Prostate gland (tissue), 2 donors: ENCODE data around the gene HECTD1.

Experiments used
- POLR2A ChIP-seq: fragments of 450-650 bp; IDR thresholded peaks from one replicate; pipeline ENCODE4 v1.6.1; 2016; ENCODE audit warnings: antibody characterized with exemption, mild to moderate bottlenecking
- POLR2AphosphoS5 ChIP-seq: sonication (generic); formaldehyde crosslinking; IDR thresholded peaks from one replicate; pipeline ENCODE4 v1.6.1; 2017; ENCODE audit warnings: antibody characterized with exemption
- TF ChIP-seq, protein P1 (sequence below), 4 experiments: fragments of 200-600 bp in 2 of 4; fragments of 450-650 bp in 2 of 4; sonication (generic) in 2 of 4; IDR thresholded peaks; 1 replicate in 3 of 4; 2 replicates in 1 of 4; pipeline ENCODE4 v1.5.1; 2016 to 2019; ENCODE audit warnings: antibody characterized with exemption in 4 of 4, mild to moderate bottlenecking in 2 of 4, moderate library complexity in 2 of 4

DNA sequence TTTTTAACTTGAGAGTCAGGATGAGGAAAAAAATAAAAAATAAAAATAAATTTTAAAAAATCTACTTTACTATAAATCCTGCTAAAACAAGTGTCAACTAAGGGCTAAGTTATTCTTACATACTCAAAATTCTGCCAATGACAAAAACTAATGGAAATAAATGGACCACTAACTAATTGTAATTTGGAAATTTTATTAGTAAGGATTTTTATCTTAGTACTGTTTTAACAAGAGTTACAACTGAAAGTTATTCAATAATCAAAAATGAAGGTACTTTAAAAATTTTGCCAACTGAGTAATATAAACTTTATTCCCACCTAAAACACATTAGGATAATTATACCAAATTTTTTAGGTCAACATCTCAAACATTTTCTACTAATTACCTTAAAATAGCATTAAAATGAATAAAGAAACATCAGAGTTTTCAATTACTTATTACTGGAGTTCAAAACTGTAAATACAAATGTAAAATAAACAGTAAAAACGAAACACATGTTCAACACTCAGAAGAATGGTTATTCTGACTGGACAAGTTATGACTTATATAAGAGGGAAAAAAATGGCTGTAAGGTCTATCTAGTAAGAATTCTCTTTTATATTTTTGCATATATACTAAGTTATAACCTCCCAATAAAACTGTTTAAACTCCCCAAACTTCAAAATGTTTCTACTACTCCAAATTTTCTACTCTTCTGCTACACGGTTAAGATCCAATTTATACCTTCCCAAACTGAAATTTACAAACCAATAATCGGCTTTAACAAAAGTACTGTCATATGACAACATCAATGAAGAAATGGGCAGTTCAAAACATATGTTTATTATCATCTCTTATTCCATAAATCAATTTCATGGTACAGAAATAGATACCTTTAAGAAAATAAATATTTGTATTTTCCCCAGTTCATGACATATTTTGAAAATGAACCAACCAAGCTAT is 2.7 kb downstream of the HECTD1 start:
- TF ChIP-seq, protein P1, sequence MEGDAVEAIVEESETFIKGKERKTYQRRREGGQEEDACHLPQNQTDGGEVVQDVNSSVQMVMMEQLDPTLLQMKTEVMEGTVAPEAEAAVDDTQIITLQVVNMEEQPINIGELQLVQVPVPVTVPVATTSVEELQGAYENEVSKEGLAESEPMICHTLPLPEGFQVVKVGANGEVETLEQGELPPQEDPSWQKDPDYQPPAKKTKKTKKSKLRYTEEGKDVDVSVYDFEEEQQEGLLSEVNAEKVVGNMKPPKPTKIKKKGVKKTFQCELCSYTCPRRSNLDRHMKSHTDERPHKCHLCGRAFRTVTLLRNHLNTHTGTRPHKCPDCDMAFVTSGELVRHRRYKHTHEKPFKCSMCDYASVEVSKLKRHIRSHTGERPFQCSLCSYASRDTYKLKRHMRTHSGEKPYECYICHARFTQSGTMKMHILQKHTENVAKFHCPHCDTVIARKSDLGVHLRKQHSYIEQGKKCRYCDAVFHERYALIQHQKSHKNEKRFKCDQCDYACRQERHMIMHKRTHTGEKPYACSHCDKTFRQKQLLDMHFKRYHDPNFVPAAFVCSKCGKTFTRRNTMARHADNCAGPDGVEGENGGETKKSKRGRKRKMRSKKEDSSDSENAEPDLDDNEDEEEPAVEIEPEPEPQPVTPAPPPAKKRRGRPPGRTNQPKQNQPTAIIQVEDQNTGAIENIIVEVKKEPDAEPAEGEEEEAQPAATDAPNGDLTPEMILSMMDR (IDR thresholded peaks at IDR 0.05): no peak
- no peak for TF ChIP-seq POLR2A
- no peak for TF ChIP-seq POLR2AphosphoS5
